Measurements from ENCODE around the gene SCN8A.

The SCN8A gene

GRCh38 chr12:51721282-51721940 lies 130.4 kb downstream of the SCN8A start:
- no peak for DNase-seq

- DNase-seq: no peak
Observed at GRCh38 chr12:51722431-51722830, 131.4 kb downstream of the SCN8A start.

GRCh38 chr12:51726161-51726560 lies 135.1 kb downstream of the SCN8A start:
- no peak for DNase-seq

GRCh38 chr12:51726931-51727330 lies 135.9 kb downstream of the SCN8A start:
- no peak for DNase-seq

- DNase-seq: no peak
Observed at GRCh38 chr12:51729331-51729730, 138.3 kb downstream of the SCN8A start.

GRCh38 chr12:51730745-51731144 lies 139.7 kb downstream of the SCN8A start:
- DNase-seq: no peak

- DNase-seq: no peak
Observed at GRCh38 chr12:51740536-51740935, 149.5 kb downstream of the SCN8A start.

- DNase-seq: no peak
Observed at GRCh38 chr12:51744235-51744634, 153.2 kb downstream of the SCN8A start.

GRCh38 chr12:51744957-51745356 lies 153.9 kb downstream of the SCN8A start:
- no peak for DNase-seq

GRCh38 chr12:51746416-51746815 lies 155.4 kb downstream of the SCN8A start:
- DNase-seq: no peak

GRCh38 chr12:51748235-51748634 lies 157.2 kb downstream of the SCN8A start:
- no peak for DNase-seq

GRCh38 chr12:51749206-51749985 lies 158.4 kb downstream of the SCN8A start:
- no peak for DNase-seq

- DNase-seq: no peak
Observed at GRCh38 chr12:51749986-51750317, 158.9 kb downstream of the SCN8A start.

- DNase-seq: no peak
Observed at GRCh38 chr12:51751661-51752060, 160.6 kb downstream of the SCN8A start.

GRCh38 chr12:51752234-51752889 lies 161.3 kb downstream of the SCN8A start:
- no peak for DNase-seq

- DNase-seq: no peak
Observed at GRCh38 chr12:51753980-51754675, 163.1 kb downstream of the SCN8A start.

- DNase-seq: no peak
Observed at GRCh38 chr12:51755251-51755650, 164.2 kb downstream of the SCN8A start.

- DNase-seq: no peak
Observed at GRCh38 chr12:51759175-51759574, 168.1 kb downstream of the SCN8A start.

- DNase-seq: no peak
Observed at GRCh38 chr12:51759695-51760094, 168.7 kb downstream of the SCN8A start.

GRCh38 chr12:51760231-51760630 lies 169.2 kb downstream of the SCN8A start:
- no peak for DNase-seq

GRCh38 chr12:51763743-51764142 lies 172.7 kb downstream of the SCN8A start:
- DNase-seq: no peak

- no peak for DNase-seq
Observed at GRCh38 chr12:51766067-51766676, 175.1 kb downstream of the SCN8A start.

- no peak for DNase-seq
Observed at GRCh38 chr12:51771008-51771407, 180.0 kb downstream of the SCN8A start.
